Middle frontal gyrus (tissue), 1 donor: ENCODE measurements around the gene UROC1.

ENCODE experiments used
- DNase-seq: peaks from one replicate; pipeline ENCODE4 v3.0.0-alpha.2; 2015; ENCODE audit warnings: low spot score; ENCODE audit errors: extremely low spot score

UROC1 gene

DNA sequence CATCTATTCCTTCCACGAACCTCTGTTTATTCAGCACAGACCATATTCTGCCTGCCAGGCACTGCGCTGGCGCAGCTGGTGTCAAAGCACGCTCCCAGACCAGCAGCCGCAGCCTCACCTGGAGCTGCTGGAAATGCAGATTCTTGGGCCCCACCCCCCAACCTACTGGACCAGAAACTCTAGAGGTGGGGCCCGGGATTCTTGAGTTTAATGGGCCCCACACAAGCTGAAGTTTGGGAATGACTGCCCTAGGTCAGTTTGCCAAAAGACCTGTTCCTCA lies 13.4 kb upstream of the UROC1 start:
- no peak for DNase-seq

DNA sequence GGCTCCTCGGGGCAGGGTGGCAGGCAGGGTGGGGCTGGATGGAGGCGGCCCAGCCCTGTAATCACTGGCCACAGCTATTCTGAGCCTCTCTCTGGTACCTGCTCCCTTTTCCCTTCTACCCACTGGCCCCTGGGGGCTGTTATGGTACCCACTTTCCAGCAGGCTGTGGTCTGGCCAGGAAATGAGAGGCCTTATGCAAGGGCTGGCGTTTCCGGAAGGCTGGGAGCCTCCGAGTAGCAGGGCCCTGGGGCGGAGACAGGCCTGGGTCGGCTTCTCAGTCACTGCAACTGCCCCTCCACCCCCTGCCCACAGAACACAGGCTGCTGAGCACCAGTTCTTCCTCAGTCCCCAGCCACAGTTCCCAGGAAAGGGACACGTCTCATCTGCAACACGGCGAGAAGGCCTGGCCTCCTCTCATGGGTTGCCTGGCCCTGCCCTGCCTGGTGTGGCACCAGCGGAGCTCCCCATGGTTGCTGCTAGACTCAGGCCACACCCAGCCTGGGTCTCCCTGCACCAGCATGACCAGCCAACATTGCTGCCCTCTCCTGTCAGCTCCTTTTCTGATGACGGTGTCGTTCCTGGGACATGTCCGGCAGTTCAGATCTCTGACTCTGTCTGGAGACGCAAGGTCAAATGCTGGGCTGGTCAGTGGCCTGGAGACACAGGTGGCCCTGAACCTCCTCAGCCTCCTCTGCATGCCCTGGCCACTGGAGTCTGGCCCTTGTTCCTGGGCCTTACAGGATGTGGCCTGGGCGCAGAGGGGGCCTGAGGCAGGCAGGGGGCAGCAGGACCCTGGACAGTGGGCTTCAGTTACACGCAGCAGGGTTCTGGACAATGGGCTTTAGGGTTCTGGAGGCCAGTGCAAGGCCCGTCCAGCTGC lies 12.8 kb upstream of the UROC1 start:
- DNase-seq = no peak

DNA sequence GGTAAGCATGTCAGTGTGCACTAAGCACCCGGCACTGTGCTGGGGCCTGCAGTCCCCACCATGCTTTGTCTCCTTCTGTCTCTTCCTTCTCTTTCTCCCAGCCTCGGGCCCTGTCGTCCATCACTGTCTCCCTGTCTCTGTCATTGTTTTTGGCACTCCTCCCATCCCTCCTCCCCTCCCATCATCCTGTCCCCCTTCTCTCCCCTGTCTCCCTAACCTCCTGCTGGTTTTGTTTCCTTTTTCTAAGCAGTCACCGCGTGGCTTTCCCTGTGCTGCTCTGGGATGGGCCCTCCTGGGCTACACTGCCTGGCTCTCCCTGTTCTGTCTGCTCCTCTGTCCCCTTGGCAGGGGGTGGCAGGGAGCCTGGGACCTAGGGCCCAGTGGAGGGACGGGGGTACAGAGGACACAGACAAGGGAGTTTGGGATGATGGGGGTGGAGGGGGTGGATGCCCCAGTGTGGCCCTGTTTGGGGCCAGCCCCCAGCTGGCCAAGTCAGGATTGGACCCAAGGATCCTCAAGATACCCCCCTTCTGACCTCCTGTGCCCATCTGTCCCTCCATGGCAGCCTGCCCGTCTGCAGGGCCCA lies 12.1 kb upstream of the UROC1 start:
- no peak for DNase-seq

- no peak for DNase-seq
Measured at GRCh38 chr3:126528800-126529541, 11.4 kb upstream of the UROC1 start.

DNA sequence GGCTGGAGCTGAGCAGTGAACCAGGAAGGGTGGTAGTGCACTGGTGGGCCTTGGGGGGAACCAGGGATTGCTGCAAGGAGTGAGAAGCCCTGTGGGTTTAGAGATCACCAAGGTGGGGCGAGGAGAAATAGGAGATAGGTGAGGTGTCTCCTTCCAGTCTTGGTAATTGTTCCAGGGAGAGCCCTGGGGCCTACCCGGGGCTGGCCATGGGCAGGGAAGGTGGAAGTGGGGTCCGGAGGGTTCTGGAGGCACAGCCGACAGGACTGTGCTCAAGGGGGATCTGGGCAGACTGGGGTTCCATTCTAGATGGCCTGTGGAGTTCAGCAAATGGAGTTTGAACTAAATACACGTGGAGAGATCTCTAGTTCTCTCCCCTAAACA lies 10.8 kb upstream of the UROC1 start:
- DNase-seq = no peak

- DNase-seq = no peak
Measured at GRCh38 chr3:126527455-126528211, 10.1 kb upstream of the UROC1 start.

DNA sequence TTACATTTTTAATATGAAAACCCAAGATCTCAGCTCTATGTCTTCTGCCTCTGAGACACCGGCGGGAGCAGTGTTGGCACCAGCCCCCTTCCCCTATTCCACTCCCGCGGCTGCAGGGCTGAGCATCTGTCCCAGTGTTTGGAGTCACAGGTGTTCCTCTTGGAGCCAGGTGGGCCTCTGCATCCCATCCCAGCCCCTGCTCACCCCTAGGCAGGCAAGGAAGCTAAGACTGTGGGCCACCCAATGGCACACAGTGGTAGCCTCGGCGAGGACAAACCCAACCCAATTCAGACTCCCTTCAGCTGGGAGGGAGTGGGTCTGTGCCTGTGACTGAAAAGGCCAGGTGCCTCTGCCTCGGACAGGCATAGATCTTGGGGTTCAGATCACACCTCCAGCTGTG lies 9.4 kb upstream of the UROC1 start:
- no peak for DNase-seq

GRCh38 chr3:126526668-126527005 lies 9.1 kb upstream of the UROC1 start:
- no peak for DNase-seq

DNA sequence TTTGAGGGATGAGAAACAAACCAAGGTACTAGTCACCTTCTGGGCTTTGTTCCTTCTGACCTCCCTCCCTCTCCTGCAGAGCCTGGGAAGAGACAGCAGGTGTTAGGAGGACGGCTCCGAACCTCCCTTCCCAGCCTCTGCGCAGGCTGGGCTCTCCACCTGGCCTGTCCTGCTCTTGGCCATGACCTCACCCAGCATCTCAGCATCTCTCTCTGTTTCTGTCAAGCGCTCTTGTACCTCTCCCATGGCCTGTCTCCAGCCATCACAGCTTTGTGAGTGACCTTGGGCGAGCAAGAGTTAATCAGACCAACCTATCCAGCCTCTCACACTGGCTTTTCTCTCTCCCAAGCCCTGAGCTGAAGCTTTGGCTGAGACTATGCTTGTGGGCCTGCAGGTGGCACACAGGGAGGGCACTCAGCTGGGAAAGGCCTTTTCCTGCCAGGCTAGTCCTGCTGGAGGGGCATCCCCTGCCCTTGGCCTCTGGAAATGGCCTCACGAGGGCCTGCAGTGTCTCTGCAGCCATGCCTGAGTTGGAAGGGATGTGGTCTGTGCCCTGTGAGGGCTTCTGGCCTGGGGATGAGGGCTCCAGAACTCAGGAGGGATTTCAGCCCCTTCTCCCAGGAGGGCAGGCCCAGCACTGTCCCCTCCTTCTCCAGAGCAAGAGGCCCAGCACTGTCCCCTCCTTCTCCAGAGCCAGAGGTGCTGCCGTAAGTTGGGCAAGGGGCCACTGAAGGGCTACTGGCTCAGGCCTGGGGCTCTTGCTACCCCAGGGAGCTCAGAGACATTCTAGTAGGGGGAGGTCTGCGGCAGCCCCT lies 8.5 kb upstream of the UROC1 start:
- no peak for DNase-seq

GRCh38 chr3:126525091-126525852 lies 7.7 kb upstream of the UROC1 start:
- no peak for DNase-seq

DNA sequence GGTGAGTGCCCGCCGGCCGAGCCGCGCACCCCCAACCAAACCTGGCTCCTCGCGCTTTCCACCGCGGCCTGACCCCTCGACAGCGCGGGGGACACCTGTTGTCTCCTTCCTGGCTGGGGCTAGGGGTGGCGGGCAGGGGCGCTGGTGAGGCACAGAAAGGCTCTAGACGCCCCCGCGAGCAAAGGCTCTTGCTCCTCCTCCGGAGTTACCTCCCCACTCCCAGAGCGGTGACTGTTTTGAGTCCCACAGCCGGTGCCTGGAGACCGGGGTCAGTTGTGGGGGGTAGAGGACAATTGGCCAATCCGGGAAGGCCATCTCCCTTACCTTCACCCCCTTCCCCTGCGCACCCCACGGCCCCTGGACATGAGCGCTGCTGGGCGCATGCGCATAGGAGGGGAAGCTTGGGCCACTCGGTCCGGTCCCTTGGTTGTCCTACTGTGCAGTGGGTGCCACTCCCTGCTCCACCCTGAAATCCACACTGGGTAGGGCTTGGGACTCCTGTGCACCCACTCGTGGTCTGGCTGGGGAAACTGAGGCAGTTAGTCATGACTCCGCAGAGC lies 6.9 kb upstream of the UROC1 start:
- DNase-seq = no peak

DNA sequence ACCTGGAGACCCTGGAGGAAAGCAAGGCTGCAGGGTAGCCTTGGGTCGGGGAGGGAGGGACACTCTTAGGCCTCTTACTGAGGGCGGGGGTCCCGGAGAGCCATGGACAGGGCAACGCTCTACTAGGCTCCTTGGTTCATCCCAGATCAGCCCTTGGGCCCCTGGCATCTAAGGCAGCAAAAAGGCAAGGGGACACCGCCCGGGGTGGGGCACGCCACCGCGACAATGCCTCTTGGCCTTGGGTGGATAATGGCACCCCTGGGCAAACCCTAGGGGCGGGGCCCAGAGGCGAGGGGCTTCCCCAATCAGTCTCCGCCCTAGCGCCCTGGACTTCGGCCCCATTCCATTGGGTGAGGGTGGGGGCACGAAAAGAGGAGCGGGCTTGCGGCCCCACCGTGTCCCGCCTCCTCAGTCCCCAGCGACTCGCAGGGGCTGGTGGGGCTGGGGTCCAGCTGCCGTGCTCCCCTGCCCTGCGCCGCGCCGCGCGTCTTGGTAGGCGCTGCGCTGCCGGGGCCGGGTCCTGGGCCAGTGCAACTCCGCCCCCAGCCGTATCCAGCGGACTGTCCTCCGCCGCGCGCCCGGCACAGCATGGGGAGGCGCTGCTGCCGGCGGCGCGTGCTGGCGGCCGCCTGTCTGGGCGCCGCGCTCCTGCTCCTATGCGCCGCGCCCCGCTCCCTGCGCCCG lies 6.3 kb upstream of the UROC1 start, which contains the start of gene CHST13:
TSS of gene CHST13 (plus strand) at position 411 of the 684 bp plus-strand sequence. CDS start at position 589, 178 bp downstream.
- peak; percentile 27 for DNase-seq

DNA sequence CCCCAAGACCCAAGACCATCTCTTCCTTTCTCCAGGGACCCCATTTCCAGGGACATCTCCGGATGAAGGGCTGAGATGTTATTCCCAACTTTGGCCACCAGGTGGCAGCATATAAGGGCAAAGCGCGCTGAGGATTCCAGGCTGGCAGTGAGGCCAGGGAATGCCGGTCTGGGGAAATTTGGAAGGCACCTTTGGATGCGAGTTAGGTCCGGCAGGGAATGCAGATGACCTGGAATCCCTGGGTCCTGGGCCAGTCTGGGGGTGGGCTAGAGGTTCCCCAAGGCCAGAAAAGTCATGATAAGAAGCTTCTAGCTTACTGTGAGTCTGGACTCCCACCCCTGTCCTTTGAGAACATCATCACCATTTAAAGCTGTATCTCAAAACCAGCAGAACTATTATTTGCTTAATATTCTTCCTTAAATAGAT lies 4.8 kb upstream of the UROC1 start:
- peak; percentile 69 for DNase-seq

GRCh38 chr3:126521122-126521891 lies 3.7 kb upstream of the UROC1 start:
- DNase-seq = peak; percentile 41

DNA sequence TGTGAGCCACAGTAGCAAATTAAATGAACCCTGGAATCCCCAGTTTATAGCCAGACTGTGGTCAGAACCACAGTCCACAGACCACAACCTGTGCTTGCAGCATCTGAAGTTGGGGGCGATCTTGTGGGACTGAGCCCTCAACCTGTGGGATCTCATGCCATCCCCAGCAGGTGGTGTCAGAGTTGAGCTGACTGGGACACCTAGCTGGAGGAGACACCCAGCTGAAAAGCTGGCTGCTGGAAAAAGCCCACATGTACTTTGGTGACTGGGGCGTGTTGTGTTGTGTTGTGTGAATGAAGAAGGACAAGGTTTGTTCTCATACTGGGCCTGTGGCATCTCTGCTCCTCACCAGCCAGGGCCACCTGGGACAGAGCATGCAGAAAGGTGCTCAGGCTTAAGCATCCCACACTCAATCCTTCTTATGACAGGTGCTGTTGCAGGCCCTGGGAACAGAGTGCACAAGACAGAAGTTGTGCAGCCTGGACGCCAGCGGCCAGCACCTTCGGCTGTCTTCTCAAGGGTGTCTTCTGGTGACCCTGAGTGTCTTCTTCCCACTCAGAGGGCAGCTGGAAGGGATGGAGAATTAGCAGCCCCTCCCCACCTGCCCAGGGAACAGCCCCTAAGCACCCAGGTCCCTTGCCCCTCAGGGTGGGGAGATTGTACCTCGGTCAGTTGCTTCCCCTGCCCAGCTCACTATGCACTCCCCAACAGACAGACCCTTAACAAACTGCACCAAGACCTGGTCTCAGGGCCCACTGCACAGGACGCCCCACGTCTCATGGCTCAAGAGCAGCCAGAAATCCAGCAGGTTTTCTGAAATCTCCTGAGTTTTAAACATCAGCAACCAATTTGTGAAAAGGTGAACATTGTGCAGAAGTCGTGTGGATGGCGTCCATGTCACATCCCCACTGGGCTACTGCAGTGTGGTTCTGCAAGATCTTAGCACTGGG lies 2.2 kb upstream of the UROC1 start:
- no peak for DNase-seq

DNA sequence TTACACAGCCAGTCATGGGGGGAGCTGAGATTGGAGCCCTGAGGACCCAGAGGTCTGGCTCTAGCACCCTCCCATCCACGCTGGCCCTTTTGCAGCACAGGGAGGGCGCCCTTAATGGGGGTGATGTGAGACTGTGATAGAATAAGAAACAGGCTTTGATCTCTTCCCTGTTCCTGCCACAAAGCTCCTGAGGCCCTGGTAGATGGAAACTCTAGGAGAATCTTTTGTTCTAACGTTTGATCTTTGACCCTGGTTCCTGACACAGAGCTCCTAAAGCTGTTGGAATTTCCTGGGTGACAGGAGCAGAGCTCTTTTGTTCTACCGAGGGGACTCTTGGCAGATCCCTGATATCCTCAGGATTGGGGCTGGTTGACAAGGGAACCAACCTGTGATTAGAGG lies 1.2 kb upstream of the UROC1 start:
- DNase-seq = no peak

DNA sequence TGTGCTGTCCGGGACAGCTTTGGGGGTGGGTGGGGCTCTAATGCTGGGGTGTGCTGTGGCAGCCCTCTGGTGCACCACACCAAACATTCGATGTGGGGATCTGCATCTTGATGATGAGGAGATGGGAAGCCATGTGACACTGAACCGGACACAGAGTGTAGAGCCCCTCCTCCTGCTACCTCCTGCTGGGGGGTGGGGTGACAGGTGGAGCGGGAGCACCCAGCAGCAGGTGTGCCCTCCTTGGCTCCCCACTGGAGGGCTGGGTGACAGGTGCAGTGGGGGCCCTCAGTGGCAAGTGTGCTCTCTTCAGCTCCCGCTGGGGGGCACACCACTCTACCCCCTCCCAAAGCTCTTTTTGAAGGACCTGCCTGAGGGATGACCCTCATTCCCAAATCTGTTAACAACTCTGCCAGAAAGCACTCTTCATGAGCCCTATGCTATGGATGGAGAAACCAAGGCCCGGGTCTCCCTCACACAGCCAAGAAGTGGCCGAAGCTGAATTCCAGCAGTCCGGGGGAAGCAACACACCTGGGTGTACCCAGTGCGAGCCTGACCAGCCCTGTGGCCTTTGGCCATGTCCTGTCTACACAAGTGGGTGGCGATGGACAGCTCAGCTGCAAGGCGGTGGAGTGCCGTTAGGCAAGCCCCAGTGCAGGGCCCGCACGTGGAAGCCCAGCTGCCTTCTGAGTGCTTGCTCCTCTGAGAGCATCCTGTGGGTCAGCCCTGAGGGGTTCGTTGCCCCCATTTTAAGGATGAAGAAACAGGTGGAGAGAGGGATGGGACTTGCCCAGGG lies 609 bp upstream of the UROC1 start:
- DNase-seq = no peak
